Measurements from ENCODE around the gene FAM219B. TPM values are rescaled to one million over a fixed set of nuclear protein-coding genes. Genes with fewer than 3 reads are reported as not detected.

Gene FAM219B
- total RNA-seq, 1 experiment from 2014 or later: 51.8 TPM

DNA sequence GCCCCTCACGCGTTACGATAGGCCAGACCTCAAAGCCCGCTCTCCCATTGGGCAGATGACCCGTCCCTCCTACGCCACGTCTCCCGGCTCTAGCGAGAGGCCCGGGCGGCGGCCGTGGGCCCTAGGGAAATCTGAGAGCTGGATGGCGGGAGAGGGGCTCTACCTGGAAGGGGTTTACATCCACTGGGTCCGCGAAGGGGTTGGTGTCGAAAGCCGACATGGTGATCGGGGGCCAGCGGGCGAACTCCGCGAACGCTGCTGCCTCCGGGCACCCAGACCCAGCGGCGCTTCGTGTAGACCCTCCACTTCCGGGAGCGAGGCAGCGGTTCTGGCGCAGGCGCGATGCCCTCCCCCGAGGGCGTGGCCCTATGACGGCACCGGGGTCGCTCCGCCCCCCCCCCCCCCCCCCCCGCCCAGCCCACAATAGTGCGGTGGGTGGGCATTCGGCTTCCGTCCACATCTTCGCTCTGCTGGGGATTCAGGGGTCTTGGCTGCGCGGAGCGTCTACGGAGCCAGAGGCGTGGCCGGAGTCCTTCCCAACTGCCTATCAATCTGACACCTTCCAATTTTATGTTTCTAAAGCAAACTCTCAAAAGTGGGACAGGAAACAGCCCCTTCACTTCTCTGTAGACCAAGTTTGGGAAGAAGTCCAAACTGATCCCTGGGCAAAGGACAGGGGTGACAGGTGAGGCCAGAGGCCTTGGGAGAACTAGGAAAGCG, 33.5 kb downstream of the FAM219B start, which contains the start of gene SCAMP2:
Gene SCAMP2 (minus strand): TSS at position 330 of the 720 bp plus-strand sequence. CDS start 110 bp downstream, at position 220.
- peak; percentile 91 for DNase-seq (ENCODE audit: low read depth)

DNA sequence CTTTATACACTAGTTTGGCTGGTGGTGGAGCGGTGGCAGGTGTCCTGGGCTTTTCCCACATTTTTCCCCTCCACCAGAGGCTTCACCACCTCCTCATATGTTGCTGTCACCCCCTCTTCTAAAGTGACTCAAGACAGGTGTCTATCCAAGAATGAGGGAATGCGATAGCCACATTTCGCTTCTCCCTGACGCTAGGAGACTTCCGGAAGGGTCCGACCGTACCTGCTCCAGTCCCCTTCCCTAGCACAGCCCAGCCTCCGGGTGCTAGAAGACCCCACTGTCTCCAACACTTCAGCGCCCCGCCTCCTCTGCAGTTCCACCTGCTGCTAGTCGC, 34.0 kb downstream of the FAM219B start:
- no peak for DNase-seq (ENCODE audit: low read depth)

DNA sequence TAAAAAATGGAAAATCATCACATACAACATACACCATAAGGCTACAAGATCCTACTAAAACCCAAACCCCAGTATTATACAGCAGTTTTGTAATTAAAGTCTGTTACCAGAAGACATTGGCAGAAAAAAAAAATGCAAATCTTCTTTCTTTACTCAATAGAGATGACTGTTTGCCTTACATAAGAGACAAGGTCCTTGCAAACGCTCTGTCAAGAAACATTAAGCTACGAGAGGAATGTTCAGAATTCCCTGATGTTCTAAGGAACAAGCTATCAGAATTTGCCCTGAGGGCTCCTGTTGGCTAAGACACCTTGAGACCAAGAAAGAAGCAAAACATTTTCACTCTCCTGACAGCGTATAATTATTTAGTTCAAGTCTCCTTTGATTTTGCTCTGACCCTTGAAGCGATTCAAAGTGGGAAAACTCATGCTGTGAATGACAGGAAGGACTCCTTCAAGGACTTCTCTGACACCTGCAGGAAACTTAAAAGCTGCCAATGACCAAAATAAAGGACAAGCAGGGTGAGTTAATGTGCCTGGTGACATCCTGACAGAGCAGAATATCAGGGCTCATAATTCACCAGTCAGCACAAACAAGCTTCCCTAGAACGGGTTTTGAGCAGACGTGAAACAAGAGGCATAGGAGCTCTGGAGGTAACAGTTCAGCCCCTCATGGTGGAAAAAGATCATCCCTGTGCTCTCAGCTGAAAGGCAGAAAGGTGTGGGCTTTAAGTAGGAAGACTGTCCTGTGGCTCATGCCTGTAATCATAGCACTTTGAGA, 36.0 kb downstream of the FAM219B start:
- DNase-seq (ENCODE audit: low read depth): no peak

DNA sequence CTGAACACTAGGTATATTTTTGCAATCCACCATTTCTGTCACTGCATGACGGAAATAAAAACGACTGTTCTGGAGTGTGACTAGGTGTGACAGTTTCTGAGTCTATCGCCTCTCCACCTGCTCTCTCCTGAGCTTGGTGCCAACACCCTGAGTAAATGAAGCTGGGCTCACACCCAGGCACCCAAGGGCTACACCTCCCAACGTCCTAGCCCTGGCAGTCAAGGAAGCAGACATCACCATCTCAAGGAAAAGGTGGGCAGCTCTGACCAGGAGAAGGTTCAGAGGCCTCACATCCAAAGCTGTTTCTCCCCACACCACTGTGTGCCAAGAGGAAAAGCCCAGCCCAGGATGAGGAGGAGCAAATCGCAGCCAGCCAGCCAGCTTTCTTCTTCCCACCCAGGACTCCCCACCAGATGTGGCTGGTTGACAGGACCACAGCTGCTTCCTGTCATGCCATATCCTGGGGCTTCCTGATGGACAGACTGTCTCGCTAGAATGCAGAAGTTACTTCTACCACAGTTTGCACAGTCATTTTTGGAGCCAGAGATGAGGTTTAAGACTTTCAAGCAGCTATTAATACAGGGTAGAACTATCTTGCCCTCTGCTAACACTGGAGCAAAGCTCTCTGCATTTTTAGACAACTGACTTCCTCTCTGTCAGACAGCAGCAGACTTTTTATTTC, 36.8 kb downstream of the FAM219B start:
- peak; percentile 37 for DNase-seq (ENCODE audit: low read depth)

DNA sequence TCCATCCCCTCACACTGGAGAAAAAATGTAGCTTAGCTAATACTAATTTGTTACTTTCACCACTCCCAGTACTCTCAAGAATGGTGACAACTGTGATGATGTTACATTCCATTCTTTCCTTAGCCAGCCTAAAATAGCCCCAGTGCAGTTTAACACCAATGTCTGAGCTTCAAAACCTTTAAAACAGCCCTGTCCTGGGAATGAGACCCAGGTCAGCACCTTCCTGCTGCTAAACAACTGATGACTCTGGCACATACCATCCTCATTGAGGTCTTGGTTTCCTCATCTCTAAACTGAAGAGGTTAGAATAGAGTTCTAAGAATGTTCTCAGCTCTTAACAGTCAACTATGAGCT, 37.3 kb downstream of the FAM219B start:
- DNase-seq (ENCODE audit: low read depth): no peak

DNA sequence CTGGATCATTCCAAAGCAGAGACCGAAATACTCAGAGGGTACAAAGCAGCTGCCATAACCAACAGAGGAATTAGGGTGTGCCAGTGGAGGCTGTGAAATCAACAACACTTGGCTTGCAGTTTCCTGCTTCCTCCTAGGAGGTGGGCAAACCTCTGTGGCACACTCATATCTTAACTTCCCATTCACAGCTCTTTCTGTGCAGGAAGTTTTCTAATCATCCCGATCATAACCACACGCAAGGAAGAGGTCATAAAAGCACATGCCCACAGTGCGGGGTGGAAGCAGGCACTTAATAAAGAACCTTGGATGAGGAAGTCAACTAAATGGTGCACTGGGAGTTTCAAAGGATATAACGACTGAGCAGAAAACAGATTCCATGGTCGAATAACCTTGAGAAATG, 38.6 kb downstream of the FAM219B start:
- peak; percentile 16 for DNase-seq (ENCODE audit: low read depth)

DNA sequence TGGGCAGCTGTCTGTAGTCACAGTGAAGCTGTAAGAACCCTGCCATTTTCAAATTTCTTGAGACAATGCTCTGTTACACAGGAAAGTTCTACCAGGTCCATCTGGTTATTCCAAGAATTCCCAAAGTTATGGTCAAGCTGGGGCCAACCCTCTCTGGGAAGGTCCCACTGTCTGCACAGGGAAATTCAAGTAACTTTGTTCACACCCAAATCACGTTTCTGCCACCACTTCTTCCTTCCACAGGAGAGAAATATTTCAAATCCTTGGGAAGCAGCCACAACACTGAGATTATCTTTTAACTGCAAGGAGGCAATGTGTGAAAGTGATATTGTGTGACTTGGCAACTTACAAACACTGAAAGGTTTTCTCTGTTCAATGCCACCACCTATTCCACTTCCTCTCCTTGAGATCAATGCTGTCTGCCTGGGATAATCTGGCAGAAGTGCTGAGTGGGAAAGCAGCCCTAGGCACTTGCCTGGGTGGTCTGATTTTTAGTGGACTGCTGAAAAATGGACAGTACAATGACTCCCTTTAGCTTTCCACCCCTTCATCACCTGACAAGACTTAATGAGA, 39.1 kb downstream of the FAM219B start:
- DNase-seq (ENCODE audit: low read depth): no peak

DNA sequence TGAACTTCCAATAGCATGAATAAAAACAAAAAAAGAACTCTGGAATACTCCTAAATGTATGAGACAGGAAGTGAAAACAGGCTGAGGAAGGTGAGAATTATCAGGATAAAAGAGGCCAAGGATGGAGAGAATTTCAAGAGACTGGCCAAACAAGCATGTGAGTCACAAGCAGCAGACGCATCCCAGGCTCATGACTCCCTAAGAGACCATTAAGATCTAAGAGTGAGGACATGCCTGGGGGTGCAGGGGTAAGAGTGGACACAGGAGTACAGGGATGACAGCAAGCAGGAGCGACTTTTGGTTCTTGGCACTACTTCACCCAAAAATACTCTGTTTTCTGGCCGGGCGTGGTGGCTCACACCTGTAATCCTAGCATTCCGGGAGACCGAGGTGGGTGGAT, 40.6 kb downstream of the FAM219B start:
- DNase-seq (ENCODE audit: low read depth): peak; percentile 57

- DNase-seq (ENCODE audit: low read depth): no peak
These were observed 41.3 kb downstream of the FAM219B start for GRCh38 chr15:74865316-74865715.

- DNase-seq (ENCODE audit: low read depth): no peak
These were observed 42.4 kb downstream of the FAM219B start for GRCh38 chr15:74864296-74864695.

GRCh38 chr15:74863239-74864056, 43.2 kb downstream of the FAM219B start:
- no peak for DNase-seq (ENCODE audit: low read depth)

DNA sequence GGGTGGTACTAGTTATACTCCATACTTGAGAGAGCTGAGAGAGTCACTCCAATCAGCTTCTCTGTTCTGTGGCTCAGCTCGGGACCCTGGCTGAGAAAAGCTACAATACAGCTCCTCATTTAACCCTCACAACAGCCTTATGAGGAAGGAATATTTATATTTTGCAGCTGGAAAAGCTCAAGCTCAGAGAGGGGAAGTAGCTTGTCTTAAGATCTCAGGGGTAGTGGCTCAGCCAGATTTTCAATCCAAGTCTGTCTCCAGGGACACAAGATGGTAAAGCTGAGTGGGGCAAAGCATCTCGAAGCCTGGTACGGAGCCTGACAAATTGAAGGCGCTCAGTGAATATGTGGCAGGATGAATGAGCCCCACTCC, 48.3 kb downstream of the FAM219B start:
- DNase-seq (ENCODE audit: low read depth): no peak

DNA sequence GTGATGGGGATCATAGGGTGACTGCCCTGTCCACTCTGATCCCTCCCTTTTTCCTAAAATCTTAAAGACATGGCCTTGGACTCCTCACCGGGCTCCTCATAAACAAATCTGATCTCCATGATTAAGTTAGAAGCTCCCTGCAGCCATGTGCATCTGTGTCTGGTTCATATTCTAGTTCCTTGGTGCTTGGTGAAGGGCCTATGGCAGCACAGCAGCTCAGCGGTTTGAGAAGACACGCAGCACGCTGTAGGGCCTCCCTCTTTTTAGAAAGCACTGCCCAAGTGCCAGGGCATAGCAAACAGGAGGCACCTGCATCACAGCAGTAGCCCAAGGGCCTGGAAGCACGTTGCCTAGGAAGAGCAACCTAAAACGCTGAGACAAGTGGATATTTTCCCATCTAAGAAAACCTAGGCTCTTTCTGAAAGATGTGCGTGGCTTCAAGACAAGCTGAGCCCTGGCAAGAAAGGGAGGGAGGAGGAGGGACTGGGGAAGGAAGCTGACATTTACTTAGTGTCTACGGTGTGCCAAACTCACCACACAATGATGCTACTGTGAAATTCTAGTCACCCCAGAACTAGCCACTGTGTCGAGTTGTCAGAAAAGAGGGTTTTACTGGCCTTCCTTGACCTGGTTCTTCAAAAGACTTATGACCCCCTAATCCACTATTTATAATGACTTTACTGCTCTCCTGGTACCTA, 48.8 kb downstream of the FAM219B start:
- DNase-seq (ENCODE audit: low read depth): no peak

- no peak for DNase-seq (ENCODE audit: low read depth)
These were observed 49.5 kb downstream of the FAM219B start for GRCh38 chr15:74857082-74857655.

- DNase-seq (ENCODE audit: low read depth): no peak
These were observed 50.1 kb downstream of the FAM219B start for GRCh38 chr15:74856537-74856936.

GRCh38 chr15:74855857-74856256, 50.8 kb downstream of the FAM219B start:
- DNase-seq (ENCODE audit: low read depth): peak; percentile 56

DNA sequence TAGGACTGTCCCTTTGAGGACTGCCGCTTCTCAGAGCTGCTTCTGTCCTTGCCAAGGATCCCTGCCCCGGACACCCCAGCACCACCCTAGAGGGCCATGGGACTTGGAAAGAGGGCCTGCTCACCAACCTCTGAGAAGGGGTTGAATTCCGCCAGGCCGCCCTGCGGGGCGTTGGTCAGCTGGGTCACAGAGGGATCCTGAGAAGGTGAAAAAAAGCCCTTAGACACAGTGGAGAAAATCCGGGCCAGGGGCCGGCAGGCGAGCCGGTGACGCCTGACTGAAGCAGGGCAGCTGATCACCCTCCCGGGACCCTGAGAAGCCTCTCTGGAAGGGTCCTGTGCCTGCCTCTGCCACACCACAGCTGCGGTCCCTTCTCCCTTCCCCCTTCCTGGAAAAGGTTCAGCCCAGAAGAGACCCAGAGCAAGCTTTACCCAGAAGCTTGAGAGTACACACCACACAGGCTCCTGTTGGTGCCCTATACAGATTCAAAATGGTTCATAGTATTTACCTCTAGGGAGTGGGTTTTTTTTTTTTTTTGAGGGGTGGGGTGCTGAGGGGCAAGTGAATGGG, 52.1 kb downstream of the FAM219B start:
- no peak for DNase-seq (ENCODE audit: low read depth)

DNA sequence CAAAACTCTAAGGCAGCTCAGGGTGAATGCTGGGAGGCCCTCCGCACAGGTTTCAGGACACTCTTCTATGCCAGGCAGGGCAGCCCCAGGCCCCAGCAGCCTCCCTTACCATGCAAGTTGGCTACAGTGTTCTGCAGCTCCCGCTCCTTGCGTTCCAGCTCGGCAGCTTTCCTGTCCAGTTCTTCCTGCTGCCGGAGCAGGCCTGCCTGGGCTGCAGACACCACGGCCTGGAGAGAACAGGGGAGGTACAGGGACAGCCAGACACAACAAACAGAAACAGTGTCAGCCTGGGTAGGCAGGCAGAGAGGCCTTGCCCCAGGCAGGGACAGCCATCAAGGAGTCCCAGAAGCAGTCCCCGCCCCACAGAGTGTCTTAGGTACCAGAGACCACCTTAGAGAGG, 54.7 kb downstream of the FAM219B start:
- DNase-seq (ENCODE audit: low read depth): no peak

GRCh38 chr15:74850393-74850792, 56.3 kb downstream of the FAM219B start:
- DNase-seq (ENCODE audit: low read depth): no peak
